HepG2 (cell line): ENCODE data around the gene KAZALD1. TPM values are rescaled to one million over a fixed set of nuclear protein-coding genes. Genes with fewer than 3 reads are reported as not detected.
A peak's percentile ranks its signal among the peaks of the same experiment; 100 is the strongest.

ENCODE experiments used
- MEIS1 ChIP-seq: sonication (generic); formaldehyde crosslinking; IDR thresholded peaks from 2 replicates; pipeline ENCODE4 v1.9.0; 2021; ENCODE audit warnings: mild to moderate bottlenecking, missing genetic modification reagents, moderate library complexity, borderline replicate concordance
- MIER3 ChIP-seq: IDR thresholded peaks from 2 replicates; pipeline ENCODE4 v1.6.1; 2016; ENCODE audit warnings: missing compliant biosample characterization, borderline replicate concordance
- PTBP1 ChIP-seq: fragments of 200-400 bp; formaldehyde crosslinking; IDR thresholded peaks from 2 replicates; pipeline ENCODE4 v1.6.1; 2018; ENCODE audit warnings: low read length, low read depth; ENCODE audit not compliant: poor library complexity, severe bottlenecking
- SNRNP70 ChIP-seq: fragments of 200-400 bp; formaldehyde crosslinking; IDR thresholded peaks from 2 replicates; pipeline ENCODE4 v1.6.1; 2017; ENCODE audit warnings: mild to moderate bottlenecking, low read depth, low read length, moderate library complexity
- SP4 ChIP-seq: sonication (generic); formaldehyde crosslinking; IDR thresholded peaks from 2 replicates; pipeline ENCODE4 v1.8.1; 2023; ENCODE audit warnings: mild to moderate bottlenecking, missing genetic modification reagents
- ZKSCAN1 ChIP-seq: fragments of 150-350 bp; IDR thresholded peaks from 2 replicates; pipeline ENCODE4 v1.6.1; 2014; ENCODE audit warnings: low read length
- ZNF546 ChIP-seq: sonication (generic); formaldehyde crosslinking; conservative IDR thresholded peaks from 2 replicates; pipeline ENCODE4 v1.8.1; 2023; ENCODE audit warnings: mild to moderate bottlenecking, missing genetic modification reagents
- ZNF746 ChIP-seq: sonication (generic); formaldehyde crosslinking; IDR thresholded peaks from 2 replicates; pipeline ENCODE4 v1.8.0; 2022; ENCODE audit warnings: mild to moderate bottlenecking, missing genetic modification reagents
- polyA plus RNA-seq, 8 experiments: library from polyadenylated mRNA; depleted of rRNA in 3 of 8; stranded (reverse) in 7 of 8; unstranded in 1 of 8; fragments of >200 nt; fragmentation: Illumina TruSeq in 4 of 8; extraction: Trizol in 4 of 8; gene quantifications; 2 replicates each; pipeline versions ENCODE4 v1.2.1 to v1.2.3, GENCODE V29; 2011 to 2016; ENCODE audit warnings: low read depth in 4 of 8, missing spikeins in 1 of 8, mixed read lengths in 1 of 8; ENCODE audit not compliant: insufficient read depth in 1 of 8
- total RNA-seq, 5 experiments: library from RNA; depleted of rRNA; stranded (reverse); fragments of >200 nt; fragmentation: Illumina TruSeq; extraction: Trizol; gene quantifications; 2 replicates each; pipeline ENCODE4 v1.2.3, GENCODE V29; 2016; ENCODE audit warnings: low read depth in 1 of 5
- TF ChIP-seq, protein P1 (sequence below), 2 experiments: sonication (generic) in 1 of 2; formaldehyde crosslinking in 1 of 2; IDR thresholded peaks; 2 replicates each; pipeline versions ENCODE4 v1.6.1 to v1.9.0; 2014 to 2022; ENCODE audit warnings: antibody characterized with exemption in 1 of 2, borderline replicate concordance in 1 of 2, inconsistent platforms in 1 of 2, low read depth in 1 of 2, missing genetic modification reagents in 1 of 2
- TF ChIP-seq, protein P2 (sequence below): sonication (generic); formaldehyde crosslinking; IDR thresholded peaks from 2 replicates; pipeline ENCODE4 v1.5.1; 2020; ENCODE audit warnings: mild to moderate bottlenecking, missing genetic modification reagents, borderline replicate concordance
- TF ChIP-seq, protein P3 (sequence below): IDR thresholded peaks from 2 replicates; pipeline ENCODE4 v1.6.1; 2016; ENCODE audit warnings: missing genetic modification reagents, missing compliant biosample characterization
- TF ChIP-seq, protein P4 (sequence below): sonication (generic); formaldehyde crosslinking; IDR thresholded peaks from 2 replicates; pipeline ENCODE4 v1.4.0; 2020; ENCODE audit warnings: mild to moderate bottlenecking, missing genetic modification reagents, borderline replicate concordance

The KAZALD1 gene
- total and polyA plus RNA-seq, 2 of the 13 experiments (the other 11 are each of a cell fraction or from before 2014, with no cell fraction given): 16.7 to 27.7 TPM

DNA sequence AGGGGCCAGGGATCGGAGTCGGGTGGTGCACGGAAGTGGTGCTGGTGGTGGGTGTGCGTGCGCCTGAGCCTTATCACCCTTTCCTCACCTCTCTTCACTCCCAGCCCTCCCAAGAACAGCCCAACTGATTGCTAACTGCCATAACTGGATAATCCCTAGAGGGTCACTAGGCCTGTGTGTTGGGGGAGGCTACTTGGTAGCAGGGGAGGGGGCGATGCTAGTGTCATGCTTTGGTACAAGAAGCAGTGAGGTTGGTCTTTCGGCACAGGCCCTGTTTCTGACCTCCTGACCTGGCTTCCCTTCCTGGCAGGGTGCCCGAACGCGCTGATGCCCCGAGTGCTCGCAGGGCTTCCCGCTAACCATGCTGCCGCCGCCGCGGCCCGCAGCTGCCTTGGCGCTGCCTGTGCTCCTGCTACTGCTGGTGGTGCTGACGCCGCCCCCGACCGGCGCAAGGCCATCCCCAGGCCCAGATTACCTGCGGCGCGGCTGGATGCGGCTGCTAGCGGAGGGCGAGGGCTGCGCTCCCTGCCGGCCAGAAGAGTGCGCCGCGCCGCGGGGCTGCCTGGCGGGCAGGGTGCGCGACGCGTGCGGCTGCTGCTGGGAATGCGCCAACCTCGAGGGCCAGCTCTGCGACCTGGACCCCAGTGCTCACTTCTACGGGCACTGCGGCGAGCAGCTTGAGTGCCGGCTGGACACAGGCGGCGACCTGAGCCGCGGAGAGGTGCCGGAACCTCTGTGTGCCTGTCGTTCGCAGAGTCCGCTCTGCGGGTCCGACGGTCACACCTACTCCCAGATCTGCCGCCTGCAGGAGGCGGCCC lies 652 bp downstream of the KAZALD1 start (continued):
- TF ChIP-seq, protein P1, sequence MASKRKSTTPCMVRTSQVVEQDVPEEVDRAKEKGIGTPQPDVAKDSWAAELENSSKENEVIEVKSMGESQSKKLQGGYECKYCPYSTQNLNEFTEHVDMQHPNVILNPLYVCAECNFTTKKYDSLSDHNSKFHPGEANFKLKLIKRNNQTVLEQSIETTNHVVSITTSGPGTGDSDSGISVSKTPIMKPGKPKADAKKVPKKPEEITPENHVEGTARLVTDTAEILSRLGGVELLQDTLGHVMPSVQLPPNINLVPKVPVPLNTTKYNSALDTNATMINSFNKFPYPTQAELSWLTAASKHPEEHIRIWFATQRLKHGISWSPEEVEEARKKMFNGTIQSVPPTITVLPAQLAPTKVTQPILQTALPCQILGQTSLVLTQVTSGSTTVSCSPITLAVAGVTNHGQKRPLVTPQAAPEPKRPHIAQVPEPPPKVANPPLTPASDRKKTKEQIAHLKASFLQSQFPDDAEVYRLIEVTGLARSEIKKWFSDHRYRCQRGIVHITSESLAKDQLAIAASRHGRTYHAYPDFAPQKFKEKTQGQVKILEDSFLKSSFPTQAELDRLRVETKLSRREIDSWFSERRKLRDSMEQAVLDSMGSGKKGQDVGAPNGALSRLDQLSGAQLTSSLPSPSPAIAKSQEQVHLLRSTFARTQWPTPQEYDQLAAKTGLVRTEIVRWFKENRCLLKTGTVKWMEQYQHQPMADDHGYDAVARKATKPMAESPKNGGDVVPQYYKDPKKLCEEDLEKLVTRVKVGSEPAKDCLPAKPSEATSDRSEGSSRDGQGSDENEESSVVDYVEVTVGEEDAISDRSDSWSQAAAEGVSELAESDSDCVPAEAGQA (IDR thresholded peaks at IDR 0.05; ENCODE audit: low read depth): 0 out of 2 replicates have a peak, but pooled peaks have one; percentile 31
- TF ChIP-seq, protein P1 (CRISPR knock-in tag; IDR thresholded peaks at IDR 0.05; ENCODE audit: borderline replicate concordance): no peak
- TF ChIP-seq MEIS1: peak; percentile 47; the same call in 1 of the 2 replicates
- peak; percentile 80; the same call in 1 of the 2 replicates for TF ChIP-seq ZNF746 (CRISPR knock-in tag)
- TF ChIP-seq, protein P2, sequence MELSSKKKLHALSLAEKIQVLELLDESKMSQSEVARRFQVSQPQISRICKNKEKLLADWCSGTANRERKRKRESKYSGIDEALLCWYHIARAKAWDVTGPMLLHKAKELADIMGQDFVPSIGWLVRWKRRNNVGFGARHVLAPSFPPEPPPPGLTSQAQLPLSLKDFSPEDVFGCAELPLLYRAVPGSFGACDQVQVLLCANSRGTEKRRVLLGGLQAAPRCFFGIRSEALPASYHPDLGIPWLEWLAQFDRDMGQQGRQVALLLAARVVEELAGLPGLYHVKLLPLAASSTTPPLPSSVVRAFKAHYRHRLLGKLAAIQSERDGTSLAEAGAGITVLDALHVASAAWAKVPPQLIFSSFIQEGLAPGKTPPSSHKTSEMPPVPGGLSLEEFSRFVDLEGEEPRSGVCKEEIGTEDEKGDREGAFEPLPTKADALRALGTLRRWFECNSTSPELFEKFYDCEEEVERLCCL (CRISPR knock-in tag): no peak
- no peak for TF ChIP-seq SNRNP70
- no peak for TF ChIP-seq ZKSCAN1
- peak; percentile 38 for TF ChIP-seq PTBP1
- no peak for TF ChIP-seq MIER3 (CRISPR knock-in tag)
- TF ChIP-seq SP4 (CRISPR knock-in tag): peak; percentile 52
- TF ChIP-seq, protein P3, sequence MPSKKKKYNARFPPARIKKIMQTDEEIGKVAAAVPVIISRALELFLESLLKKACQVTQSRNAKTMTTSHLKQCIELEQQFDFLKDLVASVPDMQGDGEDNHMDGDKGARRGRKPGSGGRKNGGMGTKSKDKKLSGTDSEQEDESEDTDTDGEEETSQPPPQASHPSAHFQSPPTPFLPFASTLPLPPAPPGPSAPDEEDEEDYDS (CRISPR knock-in tag): peak; percentile 36; the same call in 1 of the 2 replicates
- TF ChIP-seq, protein P4, sequence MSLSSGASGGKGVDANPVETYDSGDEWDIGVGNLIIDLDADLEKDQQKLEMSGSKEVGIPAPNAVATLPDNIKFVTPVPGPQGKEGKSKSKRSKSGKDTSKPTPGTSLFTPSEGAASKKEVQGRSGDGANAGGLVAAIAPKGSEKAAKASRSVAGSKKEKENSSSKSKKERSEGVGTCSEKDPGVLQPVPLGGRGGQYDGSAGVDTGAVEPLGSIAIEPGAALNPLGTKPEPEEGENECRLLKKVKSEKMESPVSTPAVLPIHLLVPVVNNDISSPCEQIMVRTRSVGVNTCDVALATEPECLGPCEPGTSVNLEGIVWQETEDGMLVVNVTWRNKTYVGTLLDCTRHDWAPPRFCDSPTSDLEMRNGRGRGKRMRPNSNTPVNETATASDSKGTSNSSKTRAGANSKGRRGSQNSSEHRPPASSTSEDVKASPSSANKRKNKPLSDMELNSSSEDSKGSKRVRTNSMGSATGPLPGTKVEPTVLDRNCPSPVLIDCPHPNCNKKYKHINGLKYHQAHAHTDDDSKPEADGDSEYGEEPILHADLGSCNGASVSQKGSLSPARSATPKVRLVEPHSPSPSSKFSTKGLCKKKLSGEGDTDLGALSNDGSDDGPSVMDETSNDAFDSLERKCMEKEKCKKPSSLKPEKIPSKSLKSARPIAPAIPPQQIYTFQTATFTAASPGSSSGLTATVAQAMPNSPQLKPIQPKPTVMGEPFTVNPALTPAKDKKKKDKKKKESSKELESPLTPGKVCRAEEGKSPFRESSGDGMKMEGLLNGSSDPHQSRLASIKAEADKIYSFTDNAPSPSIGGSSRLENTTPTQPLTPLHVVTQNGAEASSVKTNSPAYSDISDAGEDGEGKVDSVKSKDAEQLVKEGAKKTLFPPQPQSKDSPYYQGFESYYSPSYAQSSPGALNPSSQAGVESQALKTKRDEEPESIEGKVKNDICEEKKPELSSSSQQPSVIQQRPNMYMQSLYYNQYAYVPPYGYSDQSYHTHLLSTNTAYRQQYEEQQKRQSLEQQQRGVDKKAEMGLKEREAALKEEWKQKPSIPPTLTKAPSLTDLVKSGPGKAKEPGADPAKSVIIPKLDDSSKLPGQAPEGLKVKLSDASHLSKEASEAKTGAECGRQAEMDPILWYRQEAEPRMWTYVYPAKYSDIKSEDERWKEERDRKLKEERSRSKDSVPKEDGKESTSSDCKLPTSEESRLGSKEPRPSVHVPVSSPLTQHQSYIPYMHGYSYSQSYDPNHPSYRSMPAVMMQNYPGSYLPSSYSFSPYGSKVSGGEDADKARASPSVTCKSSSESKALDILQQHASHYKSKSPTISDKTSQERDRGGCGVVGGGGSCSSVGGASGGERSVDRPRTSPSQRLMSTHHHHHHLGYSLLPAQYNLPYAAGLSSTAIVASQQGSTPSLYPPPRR (CRISPR knock-in tag): peak; percentile 34
- TF ChIP-seq ZNF546: peak; percentile 72
